Activated CD8-positive, alpha-beta memory T cell treated with anti-CD3 and anti-CD28 coated beads for 48 hours (primary cell): ENCODE results near the gene BANF2.
"Not testable (repeated sequence)": the region's sequence is repeated elsewhere in the genome, so short reads cannot be mapped to it uniquely, and the experiment has no call there.

Experiments used
- DNase-seq, 3 experiments: peaks; one replicate each; pipeline ENCODE4 v3.0.0-alpha.2; 2020; ENCODE audit warnings: low read depth in 2 of 3, low spot score in 2 of 3

BANF2 gene

DNA sequence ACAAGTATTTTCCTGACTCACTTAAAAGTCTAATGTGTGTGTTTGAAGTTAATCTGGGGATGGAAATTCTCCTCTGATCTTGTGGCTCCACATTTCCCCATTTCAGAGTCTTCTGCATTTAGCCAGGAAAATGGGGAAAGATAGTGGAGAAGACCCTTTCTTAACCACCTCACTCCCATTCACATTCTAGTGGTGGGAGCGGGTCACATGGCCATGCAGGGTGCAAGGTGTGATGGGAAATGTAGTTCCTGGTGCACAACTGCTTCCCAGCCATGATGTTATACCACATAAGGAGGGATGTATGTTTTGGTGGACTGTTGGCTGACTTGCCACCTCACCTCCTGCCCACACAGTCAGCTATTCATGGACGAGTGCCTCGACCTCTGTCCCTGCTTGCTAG lies 61.8 kb downstream of the BANF2 start:
- DNase-seq: no peak

- DNase-seq: no peak
Measured at GRCh38 chr20:17762243-17762872, 62.6 kb downstream of the BANF2 start.

- no peak for DNase-seq
Measured at GRCh38 chr20:17762873-17763557, 63.2 kb downstream of the BANF2 start.

- no peak for DNase-seq
Measured at GRCh38 chr20:17765017-17765416, 65.3 kb downstream of the BANF2 start.

GRCh38 chr20:17765584-17765983 lies 65.8 kb downstream of the BANF2 start:
- DNase-seq: no peak

DNA sequence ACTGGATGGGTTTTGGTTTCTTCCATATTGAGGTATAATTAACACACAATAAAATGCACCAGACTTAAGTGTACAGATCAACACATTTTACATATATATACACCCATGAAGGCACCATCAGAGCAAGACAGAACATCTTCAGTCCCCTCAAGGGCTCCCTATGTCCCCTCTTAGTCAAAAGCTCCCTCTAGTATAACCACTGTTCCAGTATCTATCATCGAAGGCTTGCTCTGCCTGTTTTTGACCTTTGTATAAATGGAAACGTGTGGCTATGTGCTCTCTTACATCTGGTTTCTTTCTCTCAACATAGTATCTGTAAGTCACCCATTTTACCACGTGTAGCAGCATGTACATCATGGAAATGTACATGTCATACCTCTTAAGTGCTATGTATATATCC lies 66.5 kb downstream of the BANF2 start:
- DNase-seq: no peak

DNA sequence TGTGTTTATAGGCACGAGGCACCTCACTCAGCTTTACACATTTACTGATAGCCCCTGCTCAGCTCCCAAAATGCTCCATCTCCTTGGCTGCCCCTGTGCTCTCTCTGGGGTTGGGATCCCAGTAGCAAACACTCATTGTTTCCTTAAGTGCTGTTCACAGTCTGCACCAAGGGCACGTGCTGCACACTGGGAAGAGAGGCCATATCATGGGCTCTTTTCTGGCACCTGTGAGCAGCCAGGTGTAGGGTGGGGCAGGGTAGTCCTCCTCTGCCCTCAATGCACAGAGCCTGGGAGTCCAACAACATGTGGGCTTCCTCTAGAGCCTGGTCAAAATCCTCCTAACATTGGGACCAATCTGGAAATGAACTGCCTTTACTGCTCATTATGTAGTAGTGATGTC lies 67.9 kb downstream of the BANF2 start:
- DNase-seq: no peak

- no peak for DNase-seq
Measured at GRCh38 chr20:17768271-17768670, 68.5 kb downstream of the BANF2 start.

GRCh38 chr20:17769716-17770115 lies 70.0 kb downstream of the BANF2 start:
- DNase-seq: not testable (repeated sequence)

- no peak for DNase-seq
Measured at GRCh38 chr20:17771206-17772004, 71.6 kb downstream of the BANF2 start.

- DNase-seq: no peak
Measured at GRCh38 chr20:17772005-17772343, 72.2 kb downstream of the BANF2 start.

GRCh38 chr20:17773619-17774018 lies 73.9 kb downstream of the BANF2 start:
- DNase-seq: no peak

DNA sequence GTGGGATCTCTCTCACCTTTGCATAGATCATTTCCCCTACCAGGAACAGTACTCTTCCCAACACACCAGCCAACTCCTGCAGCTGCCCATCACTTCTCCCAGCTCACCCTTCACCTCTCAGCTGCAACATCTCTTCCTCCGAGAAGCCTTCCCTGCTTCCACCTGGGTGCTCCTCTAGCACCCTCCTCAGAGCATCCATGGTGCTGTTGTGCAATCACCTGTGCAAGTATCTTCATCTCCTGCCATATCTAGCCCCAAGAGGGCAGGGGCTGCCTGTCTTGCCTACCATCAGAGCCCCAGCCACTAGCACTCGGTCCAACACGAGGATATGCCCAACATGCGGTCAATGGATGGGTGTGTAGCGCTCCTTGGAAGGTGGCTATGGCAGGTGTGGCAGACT lies 75.8 kb downstream of the BANF2 start:
- DNase-seq: no peak

DNA sequence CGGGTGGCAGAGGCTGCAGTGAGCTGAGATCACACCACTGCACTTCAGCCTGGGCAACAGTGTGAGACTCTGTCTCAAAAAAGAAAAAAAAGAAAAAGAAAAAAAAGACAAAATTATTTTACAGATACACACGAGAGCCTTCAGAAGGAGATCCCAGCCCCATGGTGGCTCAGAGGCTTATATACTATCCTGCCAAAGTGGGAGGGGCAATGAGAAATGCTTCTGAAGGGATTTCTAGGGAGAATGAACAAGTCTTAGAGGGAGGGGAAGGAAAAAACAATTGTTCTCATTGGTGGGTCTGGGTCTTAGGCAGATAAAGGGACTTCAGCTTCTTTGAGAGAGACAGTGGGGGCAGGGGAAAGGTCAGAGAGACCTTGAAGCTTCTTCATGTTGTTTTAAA lies 76.8 kb downstream of the BANF2 start:
- no peak for DNase-seq

DNA sequence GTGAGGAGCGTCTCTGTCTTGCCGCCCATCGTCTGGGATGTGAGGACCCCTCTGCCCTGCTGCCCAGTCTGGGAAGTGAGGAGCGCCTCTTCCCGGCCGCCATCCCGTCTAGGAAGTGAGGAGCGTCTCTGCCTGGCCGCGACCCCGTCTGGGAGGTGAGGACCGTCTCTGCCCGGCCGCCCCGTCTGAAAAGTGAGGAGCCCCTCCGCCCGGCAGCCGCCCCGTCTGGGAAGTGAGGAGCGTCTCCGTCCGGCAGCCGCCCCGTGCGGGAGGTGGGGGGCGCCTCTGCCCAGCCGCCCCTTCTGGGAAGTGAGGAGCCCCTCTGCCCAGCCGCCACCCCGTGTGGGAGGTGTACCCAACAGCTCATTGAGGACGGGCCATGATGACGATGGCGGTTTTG lies 79.2 kb downstream of the BANF2 start:
- not testable (repeated sequence) for DNase-seq

- no peak for DNase-seq
Measured at GRCh38 chr20:17782768-17783167, 83.0 kb downstream of the BANF2 start.

GRCh38 chr20:17783671-17784070 lies 83.9 kb downstream of the BANF2 start:
- no peak for DNase-seq

GRCh38 chr20:17785007-17785406 lies 85.2 kb downstream of the BANF2 start:
- DNase-seq: no peak
